GM21515 (cell line): ENCODE measurements around the gene CSF1R.
A peak's percentile ranks its signal among the peaks of the same experiment; 100 is the strongest.
"Not testable (repeated sequence)": the region's sequence is repeated elsewhere in the genome, so short reads cannot be mapped to it uniquely, and the experiment has no call there.

Source experiments
- ATAC-seq: cut with Tn5 transposase; IDR thresholded peaks from one replicate; pipeline ENCODE4 v1.9.1; 2021; ENCODE audit not compliant: unreplicated experiment

CSF1R gene

DNA sequence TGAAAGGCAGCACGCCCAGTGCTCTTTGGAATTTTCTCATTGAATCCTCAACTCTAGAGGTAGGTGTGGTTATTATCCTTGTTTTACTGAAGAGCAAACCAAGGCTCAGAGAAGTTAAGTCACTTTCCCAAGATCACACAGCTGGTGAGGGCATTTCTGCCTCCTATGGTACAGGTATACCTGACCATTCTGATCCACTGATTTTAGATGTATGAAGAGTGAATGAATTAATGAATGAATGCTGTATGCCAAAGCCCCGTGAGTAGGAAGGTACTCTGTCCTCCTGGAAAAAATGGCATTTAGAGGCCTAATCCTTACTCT is 18.2 kb upstream of the CSF1R start:
- no peak for ATAC-seq

DNA sequence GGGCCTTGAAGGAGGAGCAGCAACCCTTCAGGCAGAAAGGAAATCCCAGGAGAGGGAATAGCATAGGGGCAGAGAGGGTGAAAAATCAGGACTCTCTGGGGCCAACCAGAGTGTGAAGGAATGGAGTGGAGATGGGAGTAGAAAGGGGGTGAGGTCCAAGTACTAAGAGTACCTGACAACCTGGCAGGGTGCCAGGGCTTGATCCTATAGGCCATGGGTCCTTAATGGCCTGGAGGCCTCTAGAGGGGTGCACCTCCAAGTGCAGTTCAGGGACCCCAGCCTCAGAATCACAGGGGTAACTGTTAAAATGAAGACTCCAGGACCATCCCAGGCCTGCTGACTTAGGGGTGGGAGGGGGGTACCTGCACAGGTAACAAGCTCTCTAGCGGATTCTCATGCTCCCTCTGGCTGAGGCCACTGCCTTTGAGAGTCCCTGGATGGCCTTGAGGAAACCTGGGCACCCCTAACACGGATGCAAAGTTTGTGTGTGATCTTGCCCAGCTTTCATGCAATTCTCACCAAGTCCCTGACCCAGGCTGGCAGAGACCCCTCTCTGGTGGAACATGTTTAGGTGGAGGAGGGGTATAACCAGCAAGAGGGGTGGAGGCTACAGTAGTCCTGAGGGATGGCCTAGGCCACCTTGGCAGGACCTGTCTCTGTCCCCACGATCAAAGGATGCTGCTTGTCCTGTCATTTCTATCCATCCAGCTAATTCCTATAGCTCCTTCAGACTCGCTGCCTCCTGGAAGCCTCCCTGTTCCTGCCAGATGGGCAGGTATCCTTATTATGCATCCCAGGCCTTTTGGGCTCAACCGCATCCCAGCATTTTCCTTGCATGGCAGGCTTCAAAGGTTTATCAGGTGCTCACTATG is 17.6 kb upstream of the CSF1R start:
- ATAC-seq = no peak

DNA sequence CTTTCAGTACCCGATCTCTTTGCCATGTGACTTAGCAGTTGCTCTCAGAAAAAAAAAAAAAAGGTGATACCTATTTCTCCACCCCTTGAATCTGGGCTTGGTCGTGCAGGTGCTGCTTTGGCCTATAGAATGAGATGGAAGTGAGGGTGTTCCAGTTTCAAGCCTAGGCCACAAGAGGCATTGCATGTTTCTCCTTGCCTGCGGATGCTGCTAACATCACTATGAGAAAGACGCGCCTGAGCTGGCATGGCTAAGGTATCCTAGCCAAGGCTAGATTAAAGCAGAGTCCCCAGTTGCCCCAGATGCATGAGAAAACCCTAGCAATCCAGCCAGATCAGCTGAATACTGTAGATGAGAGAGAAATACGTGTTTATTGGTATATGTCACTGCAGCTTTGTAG is 14.7 kb upstream of the CSF1R start:
- ATAC-seq = no peak

DNA sequence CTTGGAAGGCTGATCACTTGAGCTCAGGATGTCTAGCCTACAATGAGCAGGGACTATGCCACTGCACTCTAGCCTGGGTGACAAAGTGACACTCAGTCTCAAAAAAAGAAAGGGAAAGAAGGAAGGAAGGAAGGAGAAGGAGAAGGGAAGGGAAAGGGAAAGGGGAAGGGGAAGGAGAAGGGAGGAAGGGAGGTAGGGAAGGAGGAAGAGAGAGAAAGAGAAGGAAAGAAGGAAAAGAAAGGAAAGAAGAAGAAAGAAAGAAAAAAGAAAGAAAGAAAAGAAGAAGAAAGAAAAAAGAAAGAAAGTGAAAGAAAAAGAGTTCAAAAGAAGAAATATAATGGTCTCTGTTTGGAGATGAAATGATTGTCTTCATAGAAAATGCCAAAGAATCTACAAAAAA is 10.8 kb upstream of the CSF1R start:
- no peak for ATAC-seq

DNA sequence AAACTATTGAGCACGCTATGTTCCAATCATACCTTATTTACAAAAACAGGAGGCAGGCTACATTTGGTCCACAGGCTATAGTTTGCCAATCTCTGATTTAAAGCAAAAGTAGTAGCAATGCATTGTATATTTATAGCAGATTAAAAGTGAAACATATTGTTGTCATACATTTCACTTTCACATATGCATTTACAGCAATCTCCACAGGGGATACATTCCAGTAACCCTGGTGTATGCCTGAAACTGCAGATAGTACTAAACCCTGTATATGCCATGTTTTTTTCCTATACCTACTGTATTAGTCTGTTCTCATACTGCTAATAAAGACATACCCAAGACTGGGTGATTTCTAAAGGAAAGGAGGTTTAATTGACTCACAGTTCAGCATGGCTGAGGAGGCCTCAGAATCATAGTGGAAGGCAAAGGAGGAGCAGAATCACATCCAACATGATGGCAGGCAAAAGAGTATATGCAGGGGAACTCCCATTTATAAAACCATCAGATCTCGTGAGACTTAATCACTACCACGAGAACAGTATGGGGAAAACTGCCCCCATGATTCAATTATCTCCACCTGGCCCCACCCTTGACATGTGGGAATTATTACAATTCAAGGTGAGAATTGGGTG is 5.9 kb upstream of the CSF1R start:
- peak; percentile 86 for ATAC-seq

DNA sequence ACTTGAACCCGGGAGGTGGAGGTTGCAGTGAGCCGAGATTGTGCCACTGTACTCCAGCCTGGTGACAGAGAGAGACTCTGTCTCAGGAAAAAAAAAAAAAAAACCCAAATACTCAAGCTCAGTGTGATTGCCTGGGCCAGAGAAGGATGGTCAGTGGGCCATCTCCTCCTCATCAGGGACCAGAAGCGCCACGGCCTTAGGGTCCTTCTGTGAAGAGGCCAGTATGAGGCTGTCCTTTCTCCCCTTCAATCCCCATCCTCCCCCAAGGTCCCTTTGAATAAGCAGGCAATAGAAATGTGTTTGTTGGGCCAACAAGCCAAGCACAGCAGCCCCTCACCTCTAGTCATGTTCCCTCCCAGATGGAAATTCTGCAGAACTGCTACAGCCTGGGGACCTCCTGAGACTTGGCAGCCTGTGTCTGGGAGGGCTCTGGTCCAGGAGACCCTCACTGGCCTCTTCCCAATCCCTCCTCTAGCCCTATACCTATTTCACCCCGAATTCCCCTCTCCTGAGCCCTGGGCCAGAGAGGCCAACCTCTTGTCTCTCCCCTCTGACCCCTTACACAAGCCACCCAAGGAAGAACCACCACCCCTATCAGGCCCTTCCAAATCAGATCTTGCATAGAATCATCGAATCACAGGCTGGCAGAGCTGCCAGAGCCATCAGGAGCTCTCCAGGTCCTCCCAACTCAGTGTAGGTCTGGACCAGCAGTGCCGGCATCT is 1.0 kb downstream of the CSF1R start:
- ATAC-seq = no peak

DNA sequence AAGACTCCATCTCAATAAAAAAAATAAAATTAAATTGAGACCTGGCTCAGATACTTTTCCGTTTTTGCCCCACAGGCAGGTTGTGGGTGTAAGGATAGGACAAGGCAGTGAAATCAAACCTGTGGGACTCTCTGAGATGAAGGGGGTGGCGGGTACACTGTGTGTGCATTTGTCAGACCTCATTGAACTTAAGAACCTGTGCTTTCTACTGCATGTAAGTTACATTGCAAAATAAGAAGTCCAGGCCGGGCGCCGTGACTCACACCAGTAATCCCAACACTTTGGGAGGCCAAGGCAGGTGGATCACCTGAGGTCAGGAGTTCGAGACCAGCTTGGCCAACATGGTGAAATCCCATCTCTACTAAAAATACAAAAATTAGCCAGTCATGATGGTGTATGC is 1.6 kb downstream of the CSF1R start:
- not testable (repeated sequence) for ATAC-seq

DNA sequence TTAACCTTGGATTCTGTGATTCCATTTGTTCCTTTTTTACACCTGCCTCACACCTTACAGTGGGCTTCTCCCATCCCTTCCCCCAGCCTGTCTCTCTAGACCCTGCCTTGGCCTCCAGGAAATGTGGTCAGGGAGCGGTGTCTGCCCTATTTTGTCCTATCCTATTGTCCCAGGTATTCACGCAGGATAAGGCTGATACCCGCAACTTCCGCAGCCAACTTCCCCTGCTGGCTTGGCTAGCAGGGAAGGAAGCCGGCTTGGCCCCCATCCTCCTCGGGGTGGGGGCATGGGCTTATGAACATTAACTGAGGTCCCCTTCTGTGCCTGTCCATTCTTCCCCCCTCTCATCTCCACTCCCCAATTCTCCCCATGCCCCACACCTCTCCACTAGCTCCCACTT is 3.5 kb downstream of the CSF1R start:
- ATAC-seq = no peak

DNA sequence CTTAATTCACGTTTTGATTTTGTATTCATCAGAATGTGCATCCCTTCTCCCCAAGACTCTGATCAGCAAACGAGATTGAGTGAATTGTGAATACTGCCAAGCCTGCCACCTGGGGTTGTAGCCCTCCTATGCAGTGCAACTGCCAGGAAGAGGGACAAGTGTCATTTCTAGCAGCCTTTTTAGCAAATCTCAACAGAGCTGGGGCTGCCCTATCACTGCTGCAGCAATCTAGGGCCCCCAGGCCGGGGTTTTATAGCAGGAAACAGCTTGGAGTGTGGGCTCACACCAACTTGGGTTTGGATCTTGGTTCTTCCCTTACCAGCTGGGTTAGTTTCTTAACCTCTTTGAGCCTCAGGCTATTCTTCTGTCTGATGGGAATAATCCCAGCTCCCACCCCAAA is 4.0 kb downstream of the CSF1R start:
- peak; percentile 7 for ATAC-seq

DNA sequence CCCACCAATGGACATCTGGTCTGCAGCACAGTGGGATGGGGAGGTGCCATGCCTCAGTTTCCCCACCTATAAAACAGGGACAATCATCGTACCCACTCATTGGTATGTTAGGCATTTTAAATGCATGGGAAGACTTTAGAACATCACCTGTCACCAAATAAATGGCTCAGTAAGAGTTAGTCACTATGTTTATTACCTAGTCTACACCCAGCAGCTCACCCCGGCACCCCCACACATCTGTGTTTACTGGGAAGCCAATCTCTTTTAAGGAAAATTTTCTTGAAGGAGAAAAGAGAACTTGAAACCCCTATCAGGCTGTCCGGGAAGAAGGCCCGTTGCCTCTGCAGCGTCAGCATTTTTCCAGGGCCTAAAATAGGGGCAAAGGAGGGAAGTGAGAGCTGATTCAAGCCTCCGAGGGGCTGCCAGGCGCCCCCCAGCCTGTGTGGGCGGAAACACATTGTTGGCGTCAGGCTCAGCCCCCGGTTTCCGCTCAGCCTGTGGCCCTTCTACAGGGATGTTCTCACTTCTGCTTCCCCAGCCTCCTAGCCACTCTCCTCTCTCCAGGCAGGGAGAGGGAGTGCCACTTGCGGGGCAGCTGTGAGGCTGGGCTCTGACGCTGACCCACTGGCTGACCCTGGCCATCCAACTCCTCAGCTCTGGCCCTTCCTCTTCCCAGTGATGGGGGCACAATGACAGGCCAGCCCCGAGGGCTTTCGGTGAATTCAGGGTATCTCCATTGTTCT is 4.6 kb downstream of the CSF1R start:
- peak; percentile 85 for ATAC-seq

DNA sequence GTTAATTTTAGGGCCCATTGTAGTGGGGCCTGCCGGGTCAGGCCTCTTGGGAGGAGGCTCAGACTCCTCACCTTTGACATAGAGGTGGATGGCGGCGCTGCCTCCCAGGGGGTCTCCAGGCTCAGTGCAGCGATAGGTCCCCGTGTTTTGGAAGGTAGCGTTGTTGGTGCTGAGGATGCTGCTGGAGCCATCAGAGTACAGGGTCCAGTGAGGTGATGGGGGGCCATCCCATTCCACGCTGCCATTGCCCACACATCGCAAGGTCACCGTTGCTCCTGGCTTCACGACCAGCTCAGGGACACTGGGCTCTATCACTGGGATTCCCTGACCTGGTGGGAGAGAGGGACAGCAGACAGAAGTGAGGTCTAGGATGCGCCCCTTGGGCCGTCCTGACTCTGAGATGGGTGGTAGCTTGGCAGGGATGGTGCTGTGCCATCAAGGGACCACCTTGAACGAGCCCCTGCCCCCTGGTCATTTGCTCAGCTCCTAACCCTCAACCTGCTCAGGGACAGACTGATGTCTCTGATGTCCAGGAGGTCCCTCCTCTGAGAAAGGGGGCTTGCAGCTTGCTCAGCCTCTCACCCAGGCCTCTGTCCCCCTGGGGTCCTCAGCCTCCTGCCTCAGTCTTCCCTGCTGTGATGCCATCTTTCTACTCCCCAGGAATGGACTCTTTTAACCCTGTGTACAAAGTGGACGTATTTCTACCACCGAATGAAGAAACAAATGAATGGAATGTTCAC is 5.5 kb downstream of the CSF1R start:
- ATAC-seq = no peak

DNA sequence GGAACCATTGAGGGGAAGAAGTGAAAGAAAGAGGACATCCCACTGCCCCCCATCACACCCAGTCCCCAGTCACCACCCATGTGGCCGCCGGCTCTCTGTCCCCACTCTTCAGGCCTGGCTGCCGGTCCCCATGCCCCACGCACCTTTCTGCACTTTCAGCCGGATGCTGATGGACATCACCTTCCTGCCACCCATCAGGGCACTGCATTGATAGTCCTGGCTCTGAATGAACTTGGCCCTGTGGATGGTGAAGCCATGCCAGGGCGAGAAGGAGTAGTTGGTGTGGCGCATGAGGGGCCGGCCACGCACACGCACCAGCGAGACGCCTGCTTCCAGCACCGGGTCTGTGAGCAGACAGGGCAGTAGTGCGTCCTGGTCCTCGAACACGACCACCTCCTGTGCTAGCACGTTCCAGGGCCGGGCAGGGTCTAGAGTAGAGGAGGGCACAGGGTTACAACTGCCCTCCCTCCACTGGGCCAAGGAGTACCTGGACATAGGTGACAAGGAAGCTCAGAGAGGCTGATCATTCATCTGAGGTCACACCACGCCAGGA is 6.4 kb downstream of the CSF1R start:
- no peak for ATAC-seq

DNA sequence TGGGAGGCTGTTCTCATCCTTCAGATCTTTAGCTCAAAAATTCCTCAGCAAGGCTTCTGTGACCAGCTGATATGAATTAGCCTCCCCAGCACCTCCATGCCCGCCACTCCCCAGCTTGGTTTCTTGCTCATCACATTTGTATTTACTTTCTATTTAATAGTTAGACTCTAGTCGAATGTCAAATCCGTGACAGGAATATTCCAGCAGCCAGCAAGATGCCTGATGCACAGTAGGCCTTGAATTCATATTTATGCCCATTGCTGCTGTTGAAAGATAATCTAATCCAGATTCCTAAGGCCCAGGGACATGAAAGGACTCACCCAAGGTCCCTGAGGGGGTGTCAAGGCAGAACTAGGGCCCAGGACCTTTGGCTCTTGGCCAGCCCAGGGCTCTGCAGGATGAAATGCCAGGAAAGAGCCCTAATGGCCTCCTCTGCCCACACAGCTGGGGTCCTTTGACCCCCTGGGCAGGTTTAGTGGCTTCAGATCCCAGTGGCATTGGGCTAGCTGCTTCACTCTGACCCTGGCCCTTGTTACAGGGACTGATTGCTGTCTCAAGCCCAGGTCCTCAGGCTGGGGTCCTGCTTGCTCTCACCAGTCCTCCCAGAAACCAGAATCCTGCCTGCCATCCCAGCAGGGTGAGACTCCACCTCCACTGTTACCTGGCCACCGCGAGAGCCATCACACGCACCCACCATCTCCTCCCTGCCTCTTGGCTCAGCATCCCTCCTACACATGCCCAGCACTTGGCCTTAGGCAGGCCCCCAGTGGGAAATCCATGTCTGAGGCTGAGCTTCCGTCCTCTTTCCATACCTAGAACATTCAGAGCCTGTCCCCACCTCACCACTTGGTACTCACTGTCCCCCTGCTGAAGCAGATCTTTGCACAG is 7.3 kb downstream of the CSF1R start:
- no peak for ATAC-seq

DNA sequence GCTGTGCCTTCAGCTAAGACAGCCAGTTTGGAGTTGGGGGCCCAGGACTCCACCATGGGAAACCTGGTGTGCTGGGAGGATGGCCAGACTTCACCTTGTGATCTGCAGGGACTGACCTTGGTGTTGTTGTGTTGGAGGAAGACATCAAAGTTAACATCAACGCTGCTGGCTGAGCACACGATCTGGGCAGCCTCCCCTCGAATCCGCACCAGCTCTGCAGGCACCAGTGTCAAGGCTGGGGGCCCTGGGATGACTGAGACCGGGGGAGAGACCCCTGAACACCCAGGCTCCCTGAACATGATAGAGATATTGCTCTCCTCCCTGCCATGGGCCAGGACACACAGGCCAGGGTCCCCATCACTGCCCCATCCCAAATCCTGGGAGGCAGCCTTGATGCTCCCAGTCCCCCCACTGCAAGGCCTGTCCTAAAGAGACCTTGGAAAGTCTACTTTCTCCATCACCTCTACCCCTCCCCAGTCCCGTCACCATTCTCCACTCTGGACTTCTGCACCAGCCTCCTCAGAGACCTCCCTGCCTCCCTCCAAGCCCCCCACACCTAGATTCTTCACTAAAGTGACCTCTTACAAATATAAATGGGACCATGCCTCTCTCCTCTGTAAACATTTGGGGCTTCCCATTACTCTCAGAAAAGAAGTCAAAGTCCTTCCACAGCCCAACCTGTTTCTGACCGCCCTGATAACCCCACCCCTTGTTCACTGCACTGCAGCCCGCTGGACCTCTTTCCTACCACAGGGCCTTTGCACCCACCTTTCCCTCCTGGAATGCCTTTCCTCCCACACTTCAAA is 8.2 kb downstream of the CSF1R start:
- ATAC-seq = no peak

DNA sequence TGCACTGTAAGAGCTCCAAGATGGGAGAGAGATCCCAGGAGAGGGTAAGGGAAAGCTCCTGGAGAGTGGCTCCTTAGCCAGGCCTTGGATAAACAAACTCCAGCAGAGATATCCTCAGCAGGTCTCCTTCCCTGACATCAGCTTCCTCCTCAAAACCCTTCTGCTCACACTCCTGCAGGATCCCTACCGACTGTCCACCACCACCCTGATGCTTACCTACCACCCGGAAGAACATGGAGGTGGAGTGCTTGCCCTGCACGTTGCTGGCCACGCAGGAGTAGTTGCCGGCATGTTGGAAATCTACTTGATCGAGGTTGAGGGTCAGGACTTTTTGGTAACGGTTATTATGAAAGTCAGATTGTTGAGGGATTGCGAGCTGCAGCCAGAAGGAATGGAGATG is 9.3 kb downstream of the CSF1R start:
- ATAC-seq = no peak

DNA sequence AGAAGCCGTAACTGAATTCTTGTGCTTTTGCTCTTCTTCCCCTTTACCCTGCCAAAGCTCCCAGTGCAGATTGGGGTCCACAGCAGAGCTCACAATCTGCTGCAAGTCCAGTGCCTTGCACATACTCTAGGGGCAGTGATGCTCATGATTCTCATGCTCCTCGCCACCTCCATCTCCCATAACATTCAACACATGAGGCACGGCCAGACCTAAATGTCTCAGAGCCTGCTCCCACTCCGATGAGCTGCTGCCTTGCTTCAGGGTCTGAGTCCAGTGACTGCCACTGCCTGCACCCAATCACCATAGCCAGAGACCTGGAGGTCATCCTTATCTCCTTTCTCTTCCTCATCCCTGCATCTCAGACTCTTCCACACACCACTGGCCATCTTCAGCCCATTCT is 10.5 kb downstream of the CSF1R start:
- no peak for ATAC-seq

DNA sequence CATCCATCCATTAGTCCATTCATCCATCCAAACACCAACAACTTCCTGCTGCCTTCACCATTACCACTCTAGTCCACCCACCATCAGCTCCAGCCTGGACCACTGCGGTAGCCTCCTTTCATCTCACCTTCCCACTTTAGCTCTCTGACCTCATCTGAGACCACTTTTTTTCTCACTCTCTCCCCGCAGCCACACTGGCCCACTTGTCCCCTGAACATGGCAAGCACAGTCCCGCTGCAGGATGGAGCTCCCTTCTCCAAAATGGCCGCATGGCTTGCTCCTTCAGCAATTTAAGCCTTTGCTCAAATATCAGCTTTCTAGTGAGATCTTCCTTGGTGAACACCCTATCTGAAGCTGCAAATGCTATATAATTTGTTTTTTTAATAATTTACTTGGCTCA is 11.1 kb downstream of the CSF1R start:
- ATAC-seq = no peak

DNA sequence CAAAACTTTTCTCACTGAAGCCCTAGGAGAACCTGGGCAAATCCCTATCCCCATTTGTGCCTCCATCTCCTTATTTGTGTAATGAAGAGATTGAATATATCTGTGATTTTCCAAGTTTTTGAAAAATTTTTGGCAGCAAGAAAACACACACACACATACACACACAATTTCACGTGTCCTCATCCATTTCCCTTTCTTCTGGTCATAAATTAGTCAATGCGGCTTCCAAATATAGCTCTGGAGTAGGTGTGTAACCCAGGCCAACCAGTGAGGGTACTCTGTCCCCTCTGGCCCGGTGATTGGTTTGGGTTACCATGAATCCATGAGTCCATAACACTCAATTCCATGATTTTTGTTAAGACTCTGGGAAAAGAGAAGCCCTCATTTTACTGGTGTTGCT is 12.7 kb downstream of the CSF1R start:
- ATAC-seq = no peak
